Cardiac fibroblast (primary cell): ENCODE data around the gene OTUD1.
A peak's percentile ranks its signal among the peaks of the same experiment; 100 is the strongest.

Experiments used
- DNase-seq, 2 donors: peaks; one replicate each; pipeline versions ENCODE4 v3.0.0 to v3.0.0-alpha.2; 2010; ENCODE audit warnings: low read depth in 2 of 2
- H3K4me3 ChIP-seq, 2 donors: replicated peaks in 1 of 2; 1 replicate in 1 of 2; 2 replicates in 1 of 2; pipeline ENCODE4 v1.5.1; 2011; ENCODE audit warnings: low read depth in 2 of 2, low read length in 2 of 2, mild to moderate bottlenecking in 2 of 2, moderate library complexity in 1 of 2
- TF ChIP-seq, protein P1 (sequence below): IDR thresholded peaks from one replicate; pipeline ENCODE4 v1.5.1; 2011; ENCODE audit warnings: low read depth, mild to moderate bottlenecking, low read length, inconsistent platforms

OTUD1 gene

DNA sequence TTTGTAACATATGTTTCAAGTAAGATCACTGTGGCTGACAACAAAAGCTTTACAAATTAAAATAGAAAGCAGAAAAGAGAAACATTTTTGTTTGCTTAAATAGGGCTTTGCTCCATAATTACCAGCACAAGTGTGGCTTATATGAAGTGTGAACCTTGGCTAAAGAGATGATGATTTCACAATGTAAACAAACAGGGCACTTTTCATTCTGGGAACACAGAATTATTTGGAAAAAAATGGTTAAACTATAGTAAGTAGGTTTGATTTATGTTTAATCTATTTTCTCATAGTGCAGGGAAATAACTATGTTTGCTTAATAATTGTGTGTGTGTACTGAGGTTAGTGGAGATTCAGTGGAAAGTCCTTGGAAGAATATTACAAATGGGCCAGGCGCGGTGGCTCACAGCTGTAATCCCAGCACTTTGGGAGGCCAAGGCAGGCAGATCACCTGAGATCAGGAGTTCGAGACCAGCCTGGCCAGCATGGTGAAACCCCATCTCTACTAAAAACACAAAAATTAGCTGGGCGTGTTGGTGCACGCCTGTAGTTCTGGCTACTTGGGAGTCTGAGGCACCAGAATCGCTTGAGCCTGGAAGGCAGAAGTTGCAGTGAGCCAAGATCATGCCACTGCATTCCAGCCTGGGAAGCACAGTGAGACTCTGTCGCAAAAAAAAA lies 19.1 kb upstream of the OTUD1 start:
- H3K4me3 ChIP-seq, result no peak overlapping the region
- no peak for DNase-seq
- TF ChIP-seq, protein P1, sequence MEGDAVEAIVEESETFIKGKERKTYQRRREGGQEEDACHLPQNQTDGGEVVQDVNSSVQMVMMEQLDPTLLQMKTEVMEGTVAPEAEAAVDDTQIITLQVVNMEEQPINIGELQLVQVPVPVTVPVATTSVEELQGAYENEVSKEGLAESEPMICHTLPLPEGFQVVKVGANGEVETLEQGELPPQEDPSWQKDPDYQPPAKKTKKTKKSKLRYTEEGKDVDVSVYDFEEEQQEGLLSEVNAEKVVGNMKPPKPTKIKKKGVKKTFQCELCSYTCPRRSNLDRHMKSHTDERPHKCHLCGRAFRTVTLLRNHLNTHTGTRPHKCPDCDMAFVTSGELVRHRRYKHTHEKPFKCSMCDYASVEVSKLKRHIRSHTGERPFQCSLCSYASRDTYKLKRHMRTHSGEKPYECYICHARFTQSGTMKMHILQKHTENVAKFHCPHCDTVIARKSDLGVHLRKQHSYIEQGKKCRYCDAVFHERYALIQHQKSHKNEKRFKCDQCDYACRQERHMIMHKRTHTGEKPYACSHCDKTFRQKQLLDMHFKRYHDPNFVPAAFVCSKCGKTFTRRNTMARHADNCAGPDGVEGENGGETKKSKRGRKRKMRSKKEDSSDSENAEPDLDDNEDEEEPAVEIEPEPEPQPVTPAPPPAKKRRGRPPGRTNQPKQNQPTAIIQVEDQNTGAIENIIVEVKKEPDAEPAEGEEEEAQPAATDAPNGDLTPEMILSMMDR, result no peak

GRCh38 chr10:23421397-23421796 lies 17.5 kb upstream of the OTUD1 start:
- DNase-seq, result no peak
- no peak overlapping the region for H3K4me3 ChIP-seq
- TF ChIP-seq, protein P1, result no peak

DNA sequence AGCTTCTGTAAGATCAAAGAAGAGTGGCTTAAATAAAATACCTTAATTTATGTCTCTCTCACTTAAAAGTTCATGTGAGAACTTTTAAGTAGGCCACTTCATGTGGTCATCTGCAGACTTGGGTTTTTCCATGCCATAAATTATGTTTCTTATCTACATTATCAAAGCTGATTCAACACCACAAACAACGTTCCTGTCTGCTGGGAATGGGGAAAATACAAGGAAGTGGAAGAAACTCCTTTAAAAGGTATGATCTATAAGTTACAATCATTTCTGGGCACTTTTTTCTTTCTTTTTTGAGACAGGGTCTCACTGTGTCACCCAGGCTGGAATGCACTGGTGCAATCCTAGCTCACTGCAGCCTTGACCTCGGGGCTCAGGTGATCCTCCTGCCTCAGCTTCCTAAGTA lies 16.9 kb upstream of the OTUD1 start:
- H3K4me3 ChIP-seq, result no peak overlapping the region
- TF ChIP-seq, protein P1, result no peak
- no peak for DNase-seq

- TF ChIP-seq, protein P1, result no peak
- H3K4me3 ChIP-seq, result no peak overlapping the region
- peak in 1 of 2 donors; percentile 21 for DNase-seq
These were observed 6.7 kb upstream of the OTUD1 start for GRCh38 chr10:23432166-23432565.

DNA sequence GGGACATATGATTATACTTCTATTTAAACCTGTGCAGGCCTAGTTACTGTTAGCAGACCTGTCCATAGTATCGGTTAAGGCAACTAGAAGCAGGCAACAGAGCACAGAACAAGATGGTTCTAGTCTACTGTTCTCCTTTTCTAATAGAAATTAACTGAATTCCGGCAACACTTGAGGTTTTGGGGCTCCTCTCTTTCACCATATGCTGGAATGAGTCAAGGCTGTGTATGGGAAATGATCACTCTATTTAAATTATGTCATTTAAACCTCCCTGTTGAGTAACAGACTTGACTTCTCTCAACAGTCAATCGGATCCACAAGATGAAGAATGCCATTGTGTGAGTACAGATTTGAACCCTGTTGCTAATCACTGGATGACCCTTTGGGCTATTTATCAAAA lies 6.2 kb upstream of the OTUD1 start:
- TF ChIP-seq, protein P1, result no peak
- no peak overlapping the region for H3K4me3 ChIP-seq
- peak in 1 of 2 donors; percentile 9 for DNase-seq

DNA sequence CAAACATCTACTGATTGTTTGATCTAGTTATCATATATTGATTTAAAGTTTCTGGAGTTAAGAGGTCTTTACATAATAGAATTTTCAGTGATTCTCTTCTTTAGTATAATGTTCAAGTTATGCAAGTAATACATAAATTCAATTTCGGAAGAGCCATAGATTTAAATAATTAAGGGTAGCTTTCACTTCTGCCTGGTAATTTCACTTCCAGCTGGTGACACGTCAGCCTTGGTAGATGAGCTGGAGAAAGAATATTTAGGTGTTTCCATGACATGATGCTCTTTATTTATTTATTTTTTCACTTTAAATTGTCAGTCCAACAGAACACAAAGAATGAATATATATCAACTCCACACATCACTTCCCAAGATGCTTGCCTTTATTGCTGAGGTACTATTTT lies 5.2 kb upstream of the OTUD1 start:
- TF ChIP-seq, protein P1, result no peak
- DNase-seq, result no peak
- H3K4me3 ChIP-seq, result no peak overlapping the region

GRCh38 chr10:23435378-23435777 lies 3.5 kb upstream of the OTUD1 start:
- no peak overlapping the region for H3K4me3 ChIP-seq
- DNase-seq, result no peak
- TF ChIP-seq, protein P1, result no peak
